ENCODE measurements around the gene IL22. TPM values are rescaled to one million over a fixed set of nuclear protein-coding genes. Genes with fewer than 3 reads are reported as not detected.

IL22 gene
- total RNA-seq, 2 experiments from 2014 or later = not detected

- intact Hi-C loops (cut with micrococcal nuclease; ENCODE audit: unreplicated experiment) = no loop called here
- DNase-seq (ENCODE audit: low spot score) = no peak
- no peak overlapping the region for H3K4me3 ChIP-seq (ENCODE audit: low read depth, low read length, poor library complexity, severe bottlenecking)
- no peaks in the 10 kb centered on the region for H3K79me2 ChIP-seq (ENCODE audit: insufficient read depth, low read depth, low read length)
- CTCF ChIA-PET (ENCODE audit: unreplicated experiment) = no interaction called here
- H4K20me1 ChIP-seq (ENCODE audit: insufficient read depth, low read length) = no peaks in the 10 kb centered on the region
- H3K4me2 ChIP-seq (ENCODE audit: low read length) = no peak overlapping the region
- no peaks in the 10 kb centered on the region for H3K9me3 ChIP-seq (ENCODE audit: low read length)
- TF ChIP-seq CTCF (conservative IDR thresholded peaks at IDR 0.05; ENCODE audit: low read length) (no peak), EZH2phosphoT487 (IDR thresholded peaks at IDR 0.05; ENCODE audit: borderline replicate concordance, low read depth, low read length) (no peak)
- no peak overlapping the region for H3K27ac ChIP-seq (ENCODE audit: low read depth, low read length, poor library complexity, severe bottlenecking)
- no peaks in the 10 kb centered on the region for H3K4me1 ChIP-seq (ENCODE audit: insufficient read depth, low read length, poor library complexity, severe bottlenecking)
- H2AFZ ChIP-seq (ENCODE audit: low read length) = no peak overlapping the region
- BruUV-seq (replicated peaks) = no TSS peak
- H3K36me3 ChIP-seq (ENCODE audit: insufficient read depth, low read length) = peaks cover 15% of the 10 kb centered on the region
- POLR2A ChIA-PET = interaction anchor here (0.8 to 0.9 kb wide), 3 partner anchors 10 to 293 kb away, joined by 3 to 4 read pairs (median 3); no protein-coding TSS in a partner anchor
- H3K9me2 ChIP-seq (ENCODE audit: insufficient read depth, low read length) = no peaks in the 10 kb centered on the region
Observed at GRCh38 chr12:68291396-68292036, 38.1 kb upstream of the IL22 start.

- Histone ChIP-seq H3K4me3 (ENCODE audit: low read depth, low read length, poor library complexity, severe bottlenecking) (no peak overlapping the region), H2AFZ (ENCODE audit: low read length) (no peak overlapping the region), H3K4me2 (ENCODE audit: low read length) (no peak overlapping the region), H4K20me1 (ENCODE audit: insufficient read depth, low read length) (no peaks in the 10 kb centered on the region), H3K9me3 (ENCODE audit: low read length) (no peaks in the 10 kb centered on the region), H3K79me2 (ENCODE audit: insufficient read depth, low read depth, low read length) (no peaks in the 10 kb centered on the region), H3K27ac (ENCODE audit: low read depth, low read length, poor library complexity, severe bottlenecking) (no peak overlapping the region), H3K36me3 (ENCODE audit: insufficient read depth, low read length) (peaks cover 13% of the 10 kb centered on the region), H3K9me2 (ENCODE audit: insufficient read depth, low read length) (no peaks in the 10 kb centered on the region), H3K4me1 (ENCODE audit: insufficient read depth, low read length, poor library complexity, severe bottlenecking) (no peaks in the 10 kb centered on the region)
- TF ChIP-seq CTCF (conservative IDR thresholded peaks at IDR 0.05; ENCODE audit: low read length) (no peak), EZH2phosphoT487 (IDR thresholded peaks at IDR 0.05; ENCODE audit: borderline replicate concordance, low read depth, low read length) (no peak)
- intact Hi-C loops (cut with micrococcal nuclease; ENCODE audit: unreplicated experiment) = no loop called here
- no TSS peak for BruUV-seq (replicated peaks)
- ChIA-PET POLR2A (no interaction called here), CTCF (ENCODE audit: unreplicated experiment) (no interaction called here)
- DNase-seq (ENCODE audit: low spot score) = no peak
Observed at GRCh38 chr12:68290126-68290525, 36.7 kb upstream of the IL22 start.

- no peaks in the 10 kb centered on the region for H3K79me2 ChIP-seq (ENCODE audit: insufficient read depth, low read depth, low read length)
- POLR2A ChIA-PET = no interaction called here
- no peak for TF ChIP-seq CTCF (conservative IDR thresholded peaks at IDR 0.05; ENCODE audit: low read length)
- TF ChIP-seq EZH2phosphoT487 (IDR thresholded peaks at IDR 0.05; ENCODE audit: borderline replicate concordance, low read depth, low read length) = no peak
Observed at GRCh38 chr12:68287106-68287505, 33.7 kb upstream of the IL22 start.

More at GRCh38 chr12:68287106-68287505, 33.7 kb upstream of the IL22 start:
- CTCF ChIA-PET (ENCODE audit: unreplicated experiment) = no interaction called here
- Histone ChIP-seq H3K4me1 (ENCODE audit: insufficient read depth, low read length, poor library complexity, severe bottlenecking) (no peaks in the 10 kb centered on the region), H4K20me1 (ENCODE audit: insufficient read depth, low read length) (no peaks in the 10 kb centered on the region), H3K9me2 (ENCODE audit: insufficient read depth, low read length) (no peaks in the 10 kb centered on the region), H3K36me3 (ENCODE audit: insufficient read depth, low read length) (no peaks in the 10 kb centered on the region), H3K4me2 (ENCODE audit: low read length) (no peak overlapping the region), H3K27ac (ENCODE audit: low read depth, low read length, poor library complexity, severe bottlenecking) (no peak overlapping the region), H2AFZ (ENCODE audit: low read length) (no peak overlapping the region), H3K4me3 (ENCODE audit: low read depth, low read length, poor library complexity, severe bottlenecking) (no peak overlapping the region), H3K9me3 (ENCODE audit: low read length) (no peaks in the 10 kb centered on the region)
- no TSS peak for BruUV-seq (replicated peaks)
- DNase-seq (ENCODE audit: low spot score) = no peak
- intact Hi-C loops (cut with micrococcal nuclease; ENCODE audit: unreplicated experiment) = no loop called here
